Activated CD4-positive, CD25-positive, alpha-beta regulatory T cell treated with anti-CD3 and anti-CD28 coated beads, Interleukin-2, amount 50 U/mL, for 24 hours (primary cell): ENCODE data around the gene MUC7.
A peak's percentile ranks its signal among the peaks of the same experiment; 100 is the strongest.
"Not testable (repeated sequence)": the region's sequence is repeated elsewhere in the genome, so short reads cannot be mapped to it uniquely, and the experiment has no call there.

ENCODE experiments used
- ATAC-seq, 2 donors: fragments of 150-1000 bp; cut with Tn5 transposase; one replicate each; pipeline ENCODE4 v1.10.0; 2021; ENCODE audit warnings: mild to moderate bottlenecking in 1 of 2, moderate library complexity in 1 of 2

Gene MUC7

DNA sequence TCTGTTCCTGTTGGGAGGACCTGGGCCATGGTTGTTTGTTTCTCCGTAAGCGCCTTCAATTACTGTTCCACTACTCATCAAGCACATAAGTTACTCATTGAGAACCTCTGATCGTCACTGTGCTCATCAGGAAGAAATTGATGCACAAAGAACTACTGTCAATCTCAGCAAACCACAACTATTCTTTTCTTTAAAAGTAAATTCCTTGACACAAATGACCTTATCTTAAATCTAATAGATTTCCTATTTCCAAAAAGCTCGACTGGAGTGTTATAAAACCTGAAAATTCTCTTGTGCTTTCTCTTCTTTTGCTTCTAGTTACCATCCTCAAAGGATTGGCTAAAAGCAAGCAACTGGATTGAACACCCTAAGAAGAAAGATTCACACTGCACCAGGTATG lies at the start of gene MUC7:
MUC7 (plus strand) TSS at position 301 of the 400 bp plus-strand sequence. CDS start 1,825 bp downstream, outside the sequence.
- no peak for ATAC-seq

DNA sequence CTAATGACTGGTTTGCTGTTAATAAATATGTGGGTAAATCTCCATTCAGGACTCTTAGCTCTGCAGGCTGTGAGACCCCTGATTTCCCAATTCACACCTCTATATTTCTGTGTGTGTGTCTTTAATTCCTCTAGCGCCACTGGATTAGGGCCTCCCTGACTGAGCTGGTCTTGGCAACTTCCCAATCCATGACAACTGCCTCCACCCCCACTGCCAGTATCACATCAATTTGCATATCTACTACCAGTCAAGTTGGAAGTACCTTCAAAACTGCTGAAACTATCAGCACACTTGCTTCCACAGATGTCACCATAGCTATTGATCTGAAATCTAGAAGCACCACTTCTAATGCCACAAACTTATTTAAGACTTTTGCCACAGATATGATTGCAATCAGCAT lies 46.7 kb upstream of the MUC7 start:
- ATAC-seq = no peak

GRCh38 chr4:70426789-70427188 lies 45.2 kb upstream of the MUC7 start:
- no peak for ATAC-seq

GRCh38 chr4:70437197-70437596 lies 34.8 kb upstream of the MUC7 start:
- no peak for ATAC-seq

GRCh38 chr4:70442474-70442873 lies 29.5 kb upstream of the MUC7 start:
- no peak for ATAC-seq

DNA sequence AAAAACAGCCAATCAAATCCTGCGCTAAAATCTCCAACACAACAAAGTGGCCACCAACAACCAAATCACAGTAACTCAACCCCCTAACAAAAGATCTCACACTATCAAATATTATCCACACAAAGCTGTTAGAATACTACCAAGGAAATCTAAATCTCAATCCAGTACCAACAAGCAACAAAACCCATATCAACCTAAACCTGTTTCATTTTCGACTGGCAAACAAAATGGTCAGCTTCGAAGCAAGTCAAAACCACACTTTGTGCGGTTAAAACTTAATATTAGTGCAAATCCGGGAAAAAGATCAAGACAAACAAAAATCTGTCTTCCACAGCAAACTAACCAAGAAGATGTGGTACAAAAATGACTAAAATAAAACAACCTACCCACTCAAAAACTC lies 28.7 kb upstream of the MUC7 start:
- ATAC-seq = no peak

GRCh38 chr4:70449220-70449619 lies 22.8 kb upstream of the MUC7 start:
- ATAC-seq = no peak

DNA sequence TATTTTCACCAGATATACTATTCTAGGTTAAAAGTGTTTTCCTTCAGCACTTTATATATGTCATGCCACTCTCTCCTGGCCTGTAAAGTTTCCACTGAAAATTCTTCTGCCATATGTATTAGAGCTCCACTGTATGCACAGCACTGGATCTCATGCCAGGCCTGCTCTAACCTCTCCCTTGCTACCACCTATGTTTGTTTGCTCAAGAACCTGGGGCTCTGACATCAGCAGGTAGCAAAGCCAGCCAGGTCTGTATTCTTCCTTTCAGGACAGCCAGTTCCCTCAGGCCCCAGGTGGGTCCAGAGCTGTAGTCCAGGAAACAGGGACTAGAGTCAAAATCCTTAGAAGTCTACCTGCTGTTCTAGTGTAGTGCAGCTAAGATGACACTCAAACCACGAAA lies 19.1 kb upstream of the MUC7 start:
- ATAC-seq = no peak

DNA sequence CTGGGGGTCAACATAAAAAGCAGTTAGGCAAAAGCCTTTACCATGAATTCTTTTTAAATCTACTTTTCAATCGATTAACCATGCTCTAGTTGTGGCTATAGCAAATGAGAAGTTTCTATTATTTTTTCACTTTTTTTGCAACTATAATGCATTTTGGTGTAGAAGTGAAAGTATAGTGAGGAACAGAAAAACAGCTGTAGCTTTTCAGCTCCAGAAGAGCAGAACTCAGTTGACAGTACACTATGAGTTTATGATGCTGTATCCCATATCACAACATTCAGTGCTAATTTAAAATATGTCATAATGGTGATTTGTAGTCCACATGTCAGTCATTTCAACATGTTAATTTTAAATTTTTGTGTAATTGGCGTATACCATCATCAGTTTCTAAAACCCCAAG lies 8.7 kb upstream of the MUC7 start:
- no peak for ATAC-seq

DNA sequence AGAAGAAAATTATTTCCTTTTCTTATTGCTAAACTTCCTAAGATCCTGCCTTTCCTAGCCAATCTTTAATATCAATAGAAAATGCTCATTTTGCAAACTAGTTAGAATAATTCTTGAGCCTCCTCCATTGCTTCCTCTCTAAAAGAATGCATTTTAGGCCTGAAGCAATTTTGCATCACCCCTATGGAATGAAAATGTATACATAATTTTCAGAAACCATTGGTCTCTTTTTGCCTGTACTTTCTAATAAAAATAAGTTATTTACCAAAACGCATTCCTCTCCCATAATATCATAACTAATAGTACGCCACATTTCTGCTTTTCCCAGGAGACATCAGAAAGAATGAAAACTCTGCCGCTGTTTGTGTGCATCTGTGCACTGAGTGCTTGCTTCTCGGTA lies 1.7 kb downstream of the MUC7 start:
- no peak for ATAC-seq

DNA sequence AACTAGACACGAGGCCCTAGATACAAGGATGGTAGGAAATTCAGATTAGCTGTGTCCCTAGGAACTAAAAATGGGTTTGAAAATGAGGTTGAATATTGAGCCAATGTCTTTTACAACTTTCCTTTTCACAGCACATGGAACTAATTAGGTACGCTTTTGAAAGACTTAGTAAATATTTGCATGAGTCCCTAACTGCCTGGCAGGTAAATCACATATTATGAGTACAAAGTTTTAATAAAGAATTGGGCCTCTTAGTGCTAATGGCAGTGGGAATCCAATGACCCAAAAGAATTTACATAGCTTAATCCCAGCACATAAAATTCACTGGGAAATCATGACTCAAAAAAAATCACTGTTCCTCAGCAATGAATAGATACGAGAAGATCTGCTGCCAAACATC lies 16.8 kb downstream of the MUC7 start:
- ATAC-seq = no peak

- ATAC-seq = no peak
These were observed 24.2 kb downstream of the MUC7 start for GRCh38 chr4:70496231-70496630.

- not testable (repeated sequence) for ATAC-seq
These were observed 29.8 kb downstream of the MUC7 start for GRCh38 chr4:70501838-70502237.

DNA sequence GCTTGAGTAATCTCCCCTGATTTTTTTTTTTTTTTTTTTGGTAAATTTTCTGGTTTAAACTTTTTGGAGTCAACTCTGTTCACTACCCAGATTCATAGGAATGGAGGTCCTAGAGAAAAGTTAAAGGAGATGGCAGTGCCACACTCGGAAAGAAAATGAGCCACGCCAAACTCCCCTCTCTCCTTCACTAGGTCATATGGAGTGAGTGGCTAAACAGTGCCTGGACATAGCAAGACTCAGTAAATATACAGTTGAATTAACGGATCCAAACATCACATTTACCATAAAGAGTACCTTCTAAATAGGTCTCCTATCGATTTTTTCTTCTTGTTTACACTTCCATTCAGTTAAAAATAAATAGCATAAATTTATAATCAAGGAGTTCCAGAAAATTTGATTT lies 32.7 kb downstream of the MUC7 start:
- no peak for ATAC-seq

GRCh38 chr4:70505151-70505748 lies 33.3 kb downstream of the MUC7 start:
- peak in 1 of 2 donors; percentile 67 for ATAC-seq

GRCh38 chr4:70508801-70509200 lies 36.8 kb downstream of the MUC7 start:
- ATAC-seq = no peak

- no peak for ATAC-seq
These were observed 39.4 kb downstream of the MUC7 start for GRCh38 chr4:70511365-70511764.

GRCh38 chr4:70515367-70516250 lies 43.6 kb downstream of the MUC7 start:
- ATAC-seq = no peak

- ATAC-seq = no peak
These were observed 46.3 kb downstream of the MUC7 start, which contains the start of gene AMTN for GRCh38 chr4:70518269-70518668. TSS of gene AMTN (plus strand) at chr4:70518569. CDS start at chr4:70518778, 209 bp downstream.

DNA sequence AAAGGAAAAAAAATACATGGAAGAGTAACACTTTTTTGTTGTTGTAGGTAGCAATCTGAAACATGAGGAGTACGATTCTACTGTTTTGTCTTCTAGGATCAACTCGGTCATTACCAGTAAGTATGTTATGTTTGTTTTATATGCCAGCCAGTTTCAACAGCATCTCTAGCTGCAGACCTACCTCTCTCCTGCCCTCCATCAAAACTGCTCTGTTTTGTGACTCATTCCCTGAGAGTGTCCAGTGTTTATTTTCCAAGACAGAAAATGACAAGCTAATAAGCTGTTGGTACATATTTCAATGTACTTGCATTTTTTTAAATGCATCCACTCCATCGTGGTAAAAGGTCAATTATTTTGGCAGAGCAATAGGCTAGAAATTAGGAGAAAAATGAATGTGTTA lies 46.7 kb downstream of the MUC7 start:
- no peak for ATAC-seq

- no peak for ATAC-seq
These were observed 50.6 kb downstream of the MUC7 start for GRCh38 chr4:70522626-70523025.

GRCh38 chr4:70530997-70531396 lies 59.0 kb downstream of the MUC7 start:
- no peak for ATAC-seq

- ATAC-seq = no peak
These were observed 60.0 kb downstream of the MUC7 start for GRCh38 chr4:70531981-70532380.
